ENCODE data around the gene PUS1. TPM values are rescaled to one million over a fixed set of nuclear protein-coding genes. Genes with fewer than 3 reads are reported as not detected.

Gene PUS1
- polyA plus RNA-seq, 1 donor from 2014 or later = 14.3 TPM

- no peak overlapping the region for H3K4me3 ChIP-seq (ENCODE audit: low read length)
- no peak overlapping the region for H3K27ac ChIP-seq (ENCODE audit: low read length)
- H3K9ac ChIP-seq (ENCODE audit: low read length) = no peak overlapping the region
- H3K9me2 ChIP-seq (ENCODE audit: insufficient read depth, low read length) = no peaks in the 10 kb centered on the region
- TF ChIP-seq SMC3 (conservative IDR thresholded peaks at IDR 0.05; ENCODE audit: poor library complexity) (no peak), EP300 (conservative IDR thresholded peaks at IDR 0.05; ENCODE audit: poor library complexity, severe bottlenecking) (no peak), POLR2AphosphoS5 (IDR thresholded peaks at IDR 0.05) (no peak), RAD21 (conservative IDR thresholded peaks at IDR 0.05) (no peak), TAF1 (IDR thresholded peaks at IDR 0.05; ENCODE audit: low read depth) (no peak), MXI1 (conservative IDR thresholded peaks at IDR 0.05; ENCODE audit: poor library complexity, severe bottlenecking) (no peak), EZH2 (IDR thresholded peaks at IDR 0.05; ENCODE audit: borderline replicate concordance, insufficient read depth, low read length, poor library complexity, severe bottlenecking) (no peak)
- TF ChIP-seq, protein P1, sequence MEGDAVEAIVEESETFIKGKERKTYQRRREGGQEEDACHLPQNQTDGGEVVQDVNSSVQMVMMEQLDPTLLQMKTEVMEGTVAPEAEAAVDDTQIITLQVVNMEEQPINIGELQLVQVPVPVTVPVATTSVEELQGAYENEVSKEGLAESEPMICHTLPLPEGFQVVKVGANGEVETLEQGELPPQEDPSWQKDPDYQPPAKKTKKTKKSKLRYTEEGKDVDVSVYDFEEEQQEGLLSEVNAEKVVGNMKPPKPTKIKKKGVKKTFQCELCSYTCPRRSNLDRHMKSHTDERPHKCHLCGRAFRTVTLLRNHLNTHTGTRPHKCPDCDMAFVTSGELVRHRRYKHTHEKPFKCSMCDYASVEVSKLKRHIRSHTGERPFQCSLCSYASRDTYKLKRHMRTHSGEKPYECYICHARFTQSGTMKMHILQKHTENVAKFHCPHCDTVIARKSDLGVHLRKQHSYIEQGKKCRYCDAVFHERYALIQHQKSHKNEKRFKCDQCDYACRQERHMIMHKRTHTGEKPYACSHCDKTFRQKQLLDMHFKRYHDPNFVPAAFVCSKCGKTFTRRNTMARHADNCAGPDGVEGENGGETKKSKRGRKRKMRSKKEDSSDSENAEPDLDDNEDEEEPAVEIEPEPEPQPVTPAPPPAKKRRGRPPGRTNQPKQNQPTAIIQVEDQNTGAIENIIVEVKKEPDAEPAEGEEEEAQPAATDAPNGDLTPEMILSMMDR (IDR thresholded peaks at IDR 0.05; ENCODE audit: poor library complexity, severe bottlenecking) = no peak
- TF ChIP-seq, protein P2, sequence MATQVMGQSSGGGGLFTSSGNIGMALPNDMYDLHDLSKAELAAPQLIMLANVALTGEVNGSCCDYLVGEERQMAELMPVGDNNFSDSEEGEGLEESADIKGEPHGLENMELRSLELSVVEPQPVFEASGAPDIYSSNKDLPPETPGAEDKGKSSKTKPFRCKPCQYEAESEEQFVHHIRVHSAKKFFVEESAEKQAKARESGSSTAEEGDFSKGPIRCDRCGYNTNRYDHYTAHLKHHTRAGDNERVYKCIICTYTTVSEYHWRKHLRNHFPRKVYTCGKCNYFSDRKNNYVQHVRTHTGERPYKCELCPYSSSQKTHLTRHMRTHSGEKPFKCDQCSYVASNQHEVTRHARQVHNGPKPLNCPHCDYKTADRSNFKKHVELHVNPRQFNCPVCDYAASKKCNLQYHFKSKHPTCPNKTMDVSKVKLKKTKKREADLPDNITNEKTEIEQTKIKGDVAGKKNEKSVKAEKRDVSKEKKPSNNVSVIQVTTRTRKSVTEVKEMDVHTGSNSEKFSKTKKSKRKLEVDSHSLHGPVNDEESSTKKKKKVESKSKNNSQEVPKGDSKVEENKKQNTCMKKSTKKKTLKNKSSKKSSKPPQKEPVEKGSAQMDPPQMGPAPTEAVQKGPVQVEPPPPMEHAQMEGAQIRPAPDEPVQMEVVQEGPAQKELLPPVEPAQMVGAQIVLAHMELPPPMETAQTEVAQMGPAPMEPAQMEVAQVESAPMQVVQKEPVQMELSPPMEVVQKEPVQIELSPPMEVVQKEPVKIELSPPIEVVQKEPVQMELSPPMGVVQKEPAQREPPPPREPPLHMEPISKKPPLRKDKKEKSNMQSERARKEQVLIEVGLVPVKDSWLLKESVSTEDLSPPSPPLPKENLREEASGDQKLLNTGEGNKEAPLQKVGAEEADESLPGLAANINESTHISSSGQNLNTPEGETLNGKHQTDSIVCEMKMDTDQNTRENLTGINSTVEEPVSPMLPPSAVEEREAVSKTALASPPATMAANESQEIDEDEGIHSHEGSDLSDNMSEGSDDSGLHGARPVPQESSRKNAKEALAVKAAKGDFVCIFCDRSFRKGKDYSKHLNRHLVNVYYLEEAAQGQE (IDR thresholded peaks at IDR 0.05; ENCODE audit: borderline replicate concordance) = no peak
- no peaks in the 10 kb centered on the region for H3K79me2 ChIP-seq (replicated peaks; ENCODE audit: insufficient read depth, low read length)
- no peak overlapping the region for H3K4me2 ChIP-seq (ENCODE audit: low read length)
- H3K9me3 ChIP-seq (ENCODE audit: low read length) = no peaks in the 10 kb centered on the region
- H3K27me3 ChIP-seq (ENCODE audit: insufficient read depth, low read depth, low read length) = no peaks in the 10 kb centered on the region
- H3F3A ChIP-seq (ENCODE audit: insufficient read depth, low read length, poor library complexity, severe bottlenecking) = no peaks in the 10 kb centered on the region
- H2AFZ ChIP-seq (ENCODE audit: low read depth, low read length) = no peak overlapping the region
- no peaks in the 10 kb centered on the region for H3K36me3 ChIP-seq (ENCODE audit: insufficient read depth, low read length)
- no peaks in the 10 kb centered on the region for H4K20me1 ChIP-seq (ENCODE audit: insufficient read depth)
These were observed 7.9 kb upstream of the PUS1 start for GRCh38 chr12:131920902-131921840.

DNA sequence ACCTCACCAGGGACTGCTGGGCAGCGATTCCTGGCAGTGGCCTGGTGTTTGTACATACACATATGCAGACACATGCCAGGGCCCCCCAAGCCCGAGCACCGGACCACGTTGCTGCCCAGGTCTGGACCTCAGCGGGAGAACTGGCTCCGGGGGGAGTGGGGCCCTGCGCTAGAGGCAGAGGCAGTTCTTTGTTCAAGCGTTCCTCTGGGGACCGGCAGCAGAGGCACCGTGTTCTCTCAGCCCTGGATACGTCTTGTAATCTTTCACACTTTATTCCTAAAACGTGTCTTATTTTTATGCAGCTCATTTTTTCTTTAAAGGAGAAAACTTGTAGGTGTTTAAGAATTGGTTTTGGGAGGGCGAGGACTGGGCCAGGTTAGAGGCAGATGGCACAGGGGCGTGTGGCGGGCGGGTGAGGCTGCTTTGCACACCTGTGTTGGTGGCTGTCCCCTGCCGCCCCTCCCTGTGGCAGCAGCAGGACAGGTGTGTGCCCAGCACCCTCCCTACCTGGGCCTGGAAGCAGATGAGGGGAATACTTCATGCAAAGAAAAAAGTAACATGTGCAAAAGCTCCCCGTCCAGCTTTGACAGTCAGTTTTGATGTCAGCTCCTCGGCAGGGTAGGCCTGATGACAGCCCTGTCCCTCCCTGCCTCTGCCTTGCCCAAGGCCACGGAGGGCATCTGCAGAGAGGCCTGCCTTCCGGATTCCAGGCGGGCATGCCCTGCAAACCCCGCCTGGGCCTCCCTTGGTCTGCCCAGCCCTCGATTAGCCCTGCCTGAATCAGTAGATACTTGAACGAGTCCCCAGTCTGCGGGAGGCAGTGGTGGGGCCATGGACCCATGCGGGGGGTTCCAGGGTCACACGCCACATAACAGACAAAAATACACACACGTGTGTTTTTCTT lies 7.0 kb upstream of the PUS1 start:
- Histone ChIP-seq H3K9me2 (ENCODE audit: insufficient read depth, low read length) (no peaks in the 10 kb centered on the region), H3K27ac (ENCODE audit: low read length) (no peak overlapping the region), H3K4me2 (ENCODE audit: low read length) (no peak overlapping the region), H3K36me3 (ENCODE audit: insufficient read depth, low read length) (no peaks in the 10 kb centered on the region), H4K20me1 (ENCODE audit: insufficient read depth) (no peaks in the 10 kb centered on the region), H2AFZ (ENCODE audit: low read depth, low read length) (no peak overlapping the region), H3K9ac (ENCODE audit: low read length) (no peak overlapping the region), H3K79me2 (replicated peaks; ENCODE audit: insufficient read depth, low read length) (no peaks in the 10 kb centered on the region), H3F3A (ENCODE audit: insufficient read depth, low read length, poor library complexity, severe bottlenecking) (no peaks in the 10 kb centered on the region), H3K9me3 (ENCODE audit: low read length) (no peaks in the 10 kb centered on the region), H3K27me3 (ENCODE audit: insufficient read depth, low read depth, low read length) (no peaks in the 10 kb centered on the region), H3K4me3 (ENCODE audit: low read length) (no peak overlapping the region)
- no peak for TF ChIP-seq EP300 (conservative IDR thresholded peaks at IDR 0.05; ENCODE audit: poor library complexity, severe bottlenecking)
- TF ChIP-seq SMC3 (conservative IDR thresholded peaks at IDR 0.05; ENCODE audit: poor library complexity) = no peak
- no peak for TF ChIP-seq RAD21 (conservative IDR thresholded peaks at IDR 0.05)
- no peak for TF ChIP-seq EZH2 (IDR thresholded peaks at IDR 0.05; ENCODE audit: borderline replicate concordance, insufficient read depth, low read length, poor library complexity, severe bottlenecking)
